HG02852 (cell line): ENCODE results near the gene IFITM2.
"Not testable (repeated sequence)": the region's sequence is repeated elsewhere in the genome, so short reads cannot be mapped to it uniquely, and the experiment has no call there.

ENCODE experiments used
- ATAC-seq: cut with Tn5 transposase; IDR thresholded peaks from one replicate; pipeline ENCODE4 v1.9.1; 2021; ENCODE audit warnings: mild to moderate bottlenecking, moderate library complexity; ENCODE audit not compliant: unreplicated experiment

Gene IFITM2

DNA sequence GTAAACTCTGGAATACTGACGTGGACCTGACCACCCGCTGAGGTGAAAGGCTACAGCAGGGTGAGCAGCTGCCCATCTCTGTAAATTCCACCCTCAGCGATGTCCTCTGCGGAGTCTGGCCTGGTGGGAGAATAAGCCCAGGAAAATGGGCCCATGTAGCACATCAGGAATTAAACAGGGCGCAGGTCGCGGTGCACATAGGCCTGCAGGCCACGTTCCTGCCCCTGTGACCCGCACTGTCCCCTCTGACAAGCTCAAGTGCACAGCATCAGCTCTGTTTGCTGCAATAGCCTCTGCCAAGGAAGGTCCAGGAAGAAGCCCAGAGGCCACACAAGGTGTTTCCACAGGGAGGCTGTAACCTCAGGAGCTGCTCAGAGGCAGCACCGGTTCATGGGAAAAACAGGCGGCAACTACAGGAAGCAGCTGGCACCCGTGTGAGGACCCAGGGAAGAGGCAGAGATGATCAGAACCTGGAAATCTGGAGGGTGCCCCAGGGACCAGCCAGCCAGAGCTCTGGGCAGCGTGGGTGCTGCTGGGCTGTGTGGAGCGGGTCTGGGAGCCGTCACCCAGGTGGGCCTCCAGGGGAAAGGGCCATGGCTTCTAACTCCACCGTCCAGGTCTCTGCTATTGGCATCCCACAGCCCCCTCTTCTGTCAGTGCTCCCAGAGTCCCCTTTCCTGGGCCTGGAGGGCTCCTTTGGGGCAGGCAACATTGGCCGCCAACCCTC, 808 bp upstream of the IFITM2 start:
- ATAC-seq, result no peak

DNA sequence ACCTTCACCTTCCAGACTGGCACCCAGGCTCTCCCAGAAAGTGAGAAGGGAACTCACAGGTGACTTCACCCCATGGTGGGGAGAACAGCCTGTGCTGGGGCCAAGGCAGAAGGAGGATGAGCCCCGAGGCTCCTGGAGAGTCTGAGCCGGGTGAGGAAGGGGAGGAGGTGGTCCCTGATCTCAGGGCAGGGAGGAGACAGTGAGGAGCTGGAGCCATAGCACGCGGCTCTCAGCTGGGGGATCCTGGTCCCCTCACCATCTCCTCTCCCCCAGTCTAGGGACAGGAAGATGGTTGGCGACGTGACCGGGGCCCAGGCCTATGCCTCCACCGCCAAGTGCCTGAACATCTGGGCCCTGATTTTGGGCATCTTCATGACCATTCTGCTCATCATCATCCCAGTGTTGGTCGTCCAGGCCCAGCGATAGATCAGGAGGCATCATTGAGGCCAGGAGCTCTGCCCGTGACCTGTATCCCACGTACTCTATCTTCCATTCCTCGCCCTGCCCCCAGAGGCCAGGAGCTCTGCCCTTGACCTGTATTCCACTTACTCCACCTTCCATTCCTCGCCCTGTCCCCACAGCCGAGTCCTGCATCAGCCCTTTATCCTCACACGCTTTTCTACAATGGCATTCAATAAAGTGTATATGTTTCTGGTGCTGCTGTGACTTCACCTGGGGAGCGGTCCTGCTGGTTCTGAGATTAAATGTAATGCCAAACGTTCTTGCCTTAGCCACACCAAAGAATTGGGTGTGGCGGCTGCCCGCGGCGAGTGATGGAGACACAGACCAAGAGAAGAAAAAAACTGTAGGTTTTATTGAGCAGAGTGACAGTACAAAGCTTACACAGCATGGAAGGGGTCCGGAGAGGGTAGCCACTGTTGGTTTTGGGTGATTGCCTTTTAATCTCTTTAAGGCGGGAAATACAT, 1.4 kb downstream of the IFITM2 start:
- not testable (repeated sequence) for ATAC-seq

DNA sequence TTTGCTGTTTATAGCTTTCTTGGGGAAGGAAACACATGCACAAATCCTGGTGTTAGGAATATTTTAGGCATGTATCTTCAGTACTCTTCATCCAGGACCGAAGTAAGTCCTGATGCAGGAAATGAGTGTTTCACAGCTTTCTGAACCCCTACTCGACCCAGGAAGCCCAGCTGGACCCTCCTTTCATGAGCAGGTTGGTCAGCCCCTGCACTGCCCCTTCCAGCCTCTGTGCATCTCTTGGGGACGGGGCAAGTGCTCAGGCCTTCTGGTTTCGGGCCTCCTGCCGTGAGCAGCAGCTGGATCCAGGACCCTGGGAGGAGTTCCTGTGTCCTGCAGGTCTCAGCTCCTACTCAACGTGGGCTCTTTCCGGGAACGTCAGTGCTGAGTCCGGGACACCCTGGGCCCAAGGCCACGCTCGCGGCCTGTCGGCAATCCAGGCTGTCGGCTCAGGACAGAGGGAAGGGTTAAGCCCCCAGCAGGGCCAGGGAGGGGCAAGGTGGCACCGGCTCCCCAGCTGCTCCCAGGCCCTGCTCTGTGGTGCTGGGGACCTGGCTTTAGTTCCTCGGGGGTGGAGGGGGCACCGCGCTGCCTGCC, 2.5 kb downstream of the IFITM2 start:
- ATAC-seq, result not testable (repeated sequence)

DNA sequence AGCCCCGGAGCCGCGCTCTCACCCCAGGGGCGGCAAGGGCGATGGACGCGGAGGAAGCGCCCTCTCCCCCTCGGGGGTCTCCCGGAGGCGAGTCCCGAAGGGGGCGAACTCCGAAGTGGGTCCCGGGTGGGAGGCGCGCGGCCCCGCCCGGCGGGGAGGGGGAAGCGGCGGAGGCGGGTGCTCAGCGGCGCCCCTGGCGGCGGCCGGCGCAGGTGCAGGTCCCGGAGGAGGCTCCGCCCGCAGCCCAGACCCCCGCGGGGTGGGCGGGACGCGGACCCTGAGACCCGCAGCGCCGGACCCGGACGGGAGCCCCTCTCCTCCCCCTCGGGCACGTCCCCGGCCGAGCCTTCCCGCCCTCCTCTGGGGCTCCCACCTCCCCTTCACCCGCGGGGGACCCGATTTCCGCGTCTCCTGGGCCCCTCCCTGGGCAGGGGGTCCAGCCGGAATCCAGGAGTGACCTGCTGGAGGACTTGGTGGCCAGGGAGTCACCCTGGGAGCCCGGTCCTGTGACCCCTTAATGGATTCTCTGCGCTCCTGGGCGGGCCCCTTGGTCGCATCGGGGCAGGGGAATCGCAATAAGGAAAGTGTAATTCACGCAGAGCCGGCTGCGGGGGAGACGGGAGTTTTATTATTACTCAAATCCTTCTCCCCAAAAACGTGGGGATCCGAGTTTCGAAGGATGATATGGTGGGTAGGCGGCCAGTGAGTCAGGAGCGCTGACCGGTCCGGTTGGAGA, 3.6 kb downstream of the IFITM2 start:
- ATAC-seq, result peak; percentile 38

DNA sequence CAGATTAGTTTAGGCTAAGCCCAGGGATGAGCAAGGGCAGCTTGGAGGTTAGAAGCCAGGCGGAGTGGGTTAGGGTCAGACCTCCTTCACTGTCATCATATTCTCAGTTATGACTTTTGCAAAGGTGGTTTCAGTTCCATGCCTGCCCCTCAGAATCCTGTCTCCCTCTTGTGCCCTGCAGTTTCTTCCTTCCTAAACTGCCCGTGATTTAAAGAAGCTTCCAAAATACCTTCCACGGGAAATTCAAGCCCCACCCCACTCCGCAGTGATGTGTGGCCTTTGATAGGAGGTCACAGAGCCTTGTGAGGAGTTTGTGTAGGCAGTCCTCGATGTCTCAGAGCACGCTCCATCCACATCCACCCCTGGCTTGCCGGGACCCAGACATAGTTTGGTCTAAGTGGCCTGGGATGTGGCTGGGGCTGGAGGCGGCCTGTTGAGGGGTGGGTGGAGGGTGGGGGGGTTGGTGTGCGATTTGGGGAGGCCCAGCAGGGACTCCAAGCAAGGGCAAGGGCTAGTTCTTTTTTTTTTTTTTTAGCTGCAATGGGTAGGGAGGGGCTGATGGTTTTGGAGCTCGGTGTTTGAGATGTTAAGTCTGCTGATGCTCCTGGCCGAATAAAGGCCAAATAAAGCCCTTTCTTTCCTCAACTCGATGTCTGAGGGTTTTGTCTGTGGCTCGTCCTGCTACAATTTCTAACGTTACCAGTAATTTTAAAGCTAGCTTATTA, 4.6 kb downstream of the IFITM2 start:
- ATAC-seq, result no peak

DNA sequence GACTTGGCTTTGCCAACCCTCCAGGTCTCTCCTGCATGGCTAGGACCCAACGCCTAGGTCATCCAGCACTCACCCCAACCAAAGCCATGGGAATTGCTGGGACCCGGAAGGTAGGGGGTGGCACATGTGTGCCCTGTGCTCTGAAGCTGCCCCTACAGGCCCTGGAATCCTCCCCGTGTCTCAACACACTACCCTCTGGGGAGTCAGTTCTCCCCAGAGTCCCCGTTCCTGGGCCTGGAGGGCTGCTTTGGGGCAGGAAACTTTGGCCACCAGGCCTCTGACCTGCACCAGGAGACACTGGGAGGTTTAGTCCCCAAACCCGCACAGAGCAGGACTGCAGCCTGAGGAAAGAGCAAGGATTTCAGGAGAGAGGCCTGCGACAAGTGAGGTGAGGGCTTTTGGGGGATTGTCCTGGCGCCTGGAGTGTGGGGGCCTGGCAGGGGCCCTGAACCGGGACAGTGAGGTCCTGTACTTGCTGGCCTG, 5.7 kb downstream of the IFITM2 start:
- ATAC-seq, result no peak

DNA sequence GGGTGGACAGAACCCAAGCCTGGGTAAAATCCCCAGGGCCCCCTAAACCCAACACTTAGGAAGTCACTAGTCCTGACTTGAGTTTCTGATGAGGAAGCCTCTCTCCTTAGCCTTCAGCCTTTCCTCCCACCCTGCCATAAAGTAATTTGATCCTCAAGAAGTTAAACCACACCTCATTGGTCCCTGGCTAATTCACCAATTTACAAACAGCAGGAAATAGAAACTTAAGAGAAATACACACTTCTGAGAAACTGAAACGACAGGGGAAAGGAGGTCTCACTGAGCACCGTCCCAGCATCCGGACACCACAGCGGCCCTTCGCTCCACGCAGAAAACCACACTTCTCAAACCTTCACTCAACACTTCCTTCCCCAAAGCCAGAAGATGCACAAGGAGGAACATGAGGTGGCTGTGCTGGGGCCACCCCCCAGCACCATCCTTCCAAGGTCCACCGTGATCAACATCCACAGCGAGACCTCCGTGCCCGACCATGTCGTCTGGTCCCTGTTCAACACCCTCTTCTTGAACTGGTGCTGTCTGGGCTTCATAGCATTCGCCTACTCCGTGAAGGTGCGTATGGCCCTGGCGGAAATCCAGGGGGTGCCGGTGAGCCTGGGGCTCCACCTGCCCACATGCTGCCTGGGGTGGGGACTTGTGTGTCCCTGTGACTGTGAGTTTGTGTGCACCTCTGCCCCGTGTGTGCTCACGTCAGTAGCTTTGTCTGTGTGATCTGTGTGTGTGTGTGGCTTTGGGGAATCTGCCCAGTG, 6.4 kb downstream of the IFITM2 start, which contains the start of gene IFITM1:
TSS of gene IFITM1 (plus strand) at position 254 of the 767 bp plus-strand sequence. CDS start at position 385, 131 bp downstream.
- ATAC-seq, result peak; percentile 35

DNA sequence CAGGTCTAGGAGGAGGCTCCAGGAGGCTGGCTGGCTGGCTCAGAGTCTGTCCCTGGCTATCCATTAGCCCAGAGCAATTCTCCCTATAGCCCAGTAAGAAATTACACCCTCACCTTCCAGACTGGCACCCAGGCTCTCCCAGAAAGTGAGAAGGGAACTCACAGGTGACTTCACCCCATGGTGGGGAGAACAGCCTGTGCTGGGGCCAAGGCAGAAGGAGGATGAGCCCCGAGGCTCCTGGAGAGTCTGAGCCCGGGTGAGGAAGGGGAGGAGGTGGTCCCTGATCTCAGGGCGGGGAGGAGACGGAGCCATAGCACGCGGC, 6.9 kb downstream of the IFITM2 start:
- ATAC-seq, result not testable (repeated sequence)

DNA sequence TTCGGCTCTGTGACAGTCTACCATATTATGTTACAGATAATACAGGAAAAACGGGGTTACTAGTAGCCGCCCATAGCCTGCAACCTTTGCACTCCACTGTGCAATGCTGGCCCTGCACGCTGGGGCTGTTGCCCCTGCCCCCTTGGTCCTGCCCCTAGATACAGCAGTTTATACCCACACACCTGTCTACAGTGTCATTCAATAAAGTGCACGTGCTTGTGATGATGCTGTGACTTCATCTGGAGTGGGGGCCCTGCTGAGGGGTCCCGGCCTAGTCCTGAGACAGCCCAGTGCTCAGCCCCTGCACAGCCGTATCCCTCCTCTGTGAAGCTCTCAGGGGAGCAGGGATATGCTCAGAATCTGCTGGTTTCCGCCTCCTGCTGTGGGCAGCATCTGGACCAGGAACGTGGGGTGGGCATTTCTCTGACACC, 7.5 kb downstream of the IFITM2 start:
- no peak for ATAC-seq

DNA sequence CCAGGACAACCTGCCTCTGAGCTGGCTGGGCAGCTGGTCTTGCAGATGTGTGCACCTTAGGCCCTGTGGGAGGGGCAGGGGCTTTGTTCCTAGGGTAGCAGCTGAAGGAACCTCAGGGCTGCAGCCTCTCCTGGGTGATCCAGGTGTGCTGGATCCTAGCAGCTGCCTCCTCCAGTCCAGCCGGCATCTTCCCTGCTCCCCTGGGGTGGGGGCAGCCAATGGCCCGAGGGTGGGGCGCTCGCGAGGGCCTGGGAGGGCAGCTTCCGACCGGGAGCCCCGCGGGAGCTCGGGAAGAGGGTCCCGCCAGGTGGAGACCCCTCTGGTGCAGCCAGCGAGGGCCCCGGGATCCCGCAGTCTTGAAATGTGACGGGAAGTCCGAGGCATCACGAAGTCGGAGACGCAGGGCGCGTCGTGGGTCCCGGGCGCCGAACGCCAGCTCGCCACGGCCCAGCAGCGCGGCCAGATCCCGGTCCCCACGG, 7.9 kb downstream of the IFITM2 start:
- no peak for ATAC-seq

DNA sequence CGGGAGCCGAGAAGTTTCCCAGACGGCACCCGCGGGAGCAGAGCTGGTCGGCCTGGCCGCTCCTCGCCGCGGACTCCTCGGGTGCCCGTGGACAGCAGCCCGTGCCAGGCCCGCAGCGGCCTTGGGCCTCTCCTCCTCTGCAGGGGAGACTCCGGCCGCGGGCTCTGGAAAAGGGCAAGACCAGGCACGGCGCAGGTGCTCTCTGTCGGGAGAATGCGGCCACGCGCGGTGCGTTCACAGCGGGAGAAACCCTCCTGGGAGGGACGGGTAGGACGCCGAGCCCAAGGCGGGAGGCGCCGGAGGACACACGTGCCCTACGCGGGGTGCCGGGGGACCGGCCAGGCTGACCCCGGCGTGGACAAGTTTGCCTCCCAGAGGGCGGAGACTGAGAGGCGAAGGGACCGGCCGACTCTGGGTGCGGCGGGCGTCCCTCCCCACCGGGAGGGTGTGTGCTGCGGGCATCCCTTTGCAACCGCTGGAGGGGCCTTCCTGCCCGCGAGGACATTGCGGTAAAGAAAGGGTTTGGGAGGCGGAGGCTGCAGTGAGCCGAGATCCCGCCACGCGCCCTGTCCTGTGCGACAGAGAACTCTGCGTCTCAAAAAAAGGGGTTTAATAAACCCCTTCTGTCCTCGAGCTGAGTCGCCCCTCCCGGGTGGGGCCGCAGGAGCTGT, 8.6 kb downstream of the IFITM2 start:
- no peak for ATAC-seq

DNA sequence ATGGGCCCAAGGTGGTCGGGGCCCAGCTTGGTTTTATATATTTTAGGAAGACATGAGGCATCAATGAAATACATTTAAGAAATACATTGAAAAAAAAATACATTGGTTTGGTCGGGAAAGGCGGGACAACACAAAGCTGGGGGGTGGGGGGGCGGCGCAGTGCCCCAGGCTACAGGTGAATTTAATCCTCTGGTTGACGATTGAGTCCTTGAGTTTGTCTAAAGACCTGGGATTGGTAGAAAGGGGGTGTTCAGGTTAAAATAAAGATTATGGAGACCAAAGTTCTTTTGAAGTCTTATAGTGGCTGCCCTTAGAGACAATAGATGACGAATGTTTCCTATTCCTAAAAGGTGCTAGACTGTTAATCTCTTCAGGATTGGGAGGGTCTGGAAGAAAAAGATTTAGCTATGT, 9.3 kb downstream of the IFITM2 start:
- ATAC-seq, result no peak

DNA sequence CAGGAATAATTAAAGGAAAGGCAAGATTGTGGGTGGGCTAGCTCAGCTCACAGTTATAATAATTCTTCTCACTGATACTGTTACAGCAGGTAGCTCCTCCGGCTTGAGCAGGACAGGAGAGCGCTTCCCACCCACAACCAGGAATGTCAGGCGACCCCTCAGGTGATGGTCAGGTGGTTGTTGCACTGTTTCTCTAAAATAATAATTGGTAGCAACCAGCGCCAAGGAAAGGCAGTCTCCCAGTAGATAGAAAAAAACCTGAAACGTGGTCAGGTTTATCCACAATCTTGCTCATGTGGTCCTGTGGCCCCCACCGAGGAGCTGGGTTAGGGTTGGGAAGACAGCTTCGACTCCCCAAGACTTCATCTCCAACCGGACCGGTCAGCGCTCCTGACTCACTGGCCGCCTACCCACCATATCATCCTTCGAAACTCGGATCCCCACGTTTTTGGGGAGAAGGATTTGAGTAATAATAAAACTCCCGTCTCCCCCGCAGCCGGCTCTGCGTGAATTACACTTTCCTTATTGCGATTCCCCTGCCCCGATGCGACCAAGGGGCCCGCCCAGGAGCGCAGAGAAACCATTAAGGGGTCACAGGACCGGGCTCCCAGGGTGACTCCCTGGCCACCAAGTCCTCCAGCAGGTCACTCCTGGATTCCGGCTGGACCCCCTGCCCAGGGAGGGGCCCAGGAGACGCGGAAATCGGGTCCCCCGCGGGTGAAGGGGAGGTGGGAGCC, 10.2 kb downstream of the IFITM2 start:
- ATAC-seq, result not testable (repeated sequence)

DNA sequence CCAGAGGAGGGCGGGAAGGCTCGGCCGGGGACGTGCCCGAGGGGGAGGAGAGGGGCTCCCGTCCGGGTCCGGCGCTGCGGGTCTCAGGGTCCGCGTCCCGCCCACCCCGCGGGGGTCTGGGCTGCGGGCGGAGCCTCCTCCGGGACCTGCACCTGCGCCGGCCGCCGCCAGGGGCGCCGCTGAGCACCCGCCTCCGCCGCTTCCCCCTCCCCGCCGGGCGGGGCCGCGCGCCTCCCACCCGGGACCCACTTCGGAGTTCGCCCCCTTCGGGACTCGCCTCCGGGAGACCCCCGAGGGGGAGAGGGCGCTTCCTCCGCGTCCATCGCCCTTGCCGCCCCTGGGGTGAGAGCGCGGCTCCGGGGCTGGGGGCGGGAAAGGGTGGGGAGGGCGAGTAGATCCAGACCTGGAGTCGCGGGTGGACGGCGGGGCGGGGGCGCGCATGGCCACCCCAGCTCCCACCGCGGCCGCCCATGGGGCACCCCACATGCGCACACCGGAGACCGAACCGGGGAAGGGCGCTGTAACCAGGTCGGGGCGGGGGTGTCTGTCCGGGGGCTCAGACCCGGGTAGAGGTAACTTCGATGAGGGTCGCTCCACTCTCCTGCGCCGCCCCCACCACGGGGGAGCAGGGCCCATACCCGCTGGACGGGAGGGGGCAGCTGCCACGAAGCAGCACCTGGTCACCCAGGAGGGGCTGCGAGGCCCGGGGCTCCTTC, 10.9 kb downstream of the IFITM2 start:
- ATAC-seq, result peak; percentile 36

DNA sequence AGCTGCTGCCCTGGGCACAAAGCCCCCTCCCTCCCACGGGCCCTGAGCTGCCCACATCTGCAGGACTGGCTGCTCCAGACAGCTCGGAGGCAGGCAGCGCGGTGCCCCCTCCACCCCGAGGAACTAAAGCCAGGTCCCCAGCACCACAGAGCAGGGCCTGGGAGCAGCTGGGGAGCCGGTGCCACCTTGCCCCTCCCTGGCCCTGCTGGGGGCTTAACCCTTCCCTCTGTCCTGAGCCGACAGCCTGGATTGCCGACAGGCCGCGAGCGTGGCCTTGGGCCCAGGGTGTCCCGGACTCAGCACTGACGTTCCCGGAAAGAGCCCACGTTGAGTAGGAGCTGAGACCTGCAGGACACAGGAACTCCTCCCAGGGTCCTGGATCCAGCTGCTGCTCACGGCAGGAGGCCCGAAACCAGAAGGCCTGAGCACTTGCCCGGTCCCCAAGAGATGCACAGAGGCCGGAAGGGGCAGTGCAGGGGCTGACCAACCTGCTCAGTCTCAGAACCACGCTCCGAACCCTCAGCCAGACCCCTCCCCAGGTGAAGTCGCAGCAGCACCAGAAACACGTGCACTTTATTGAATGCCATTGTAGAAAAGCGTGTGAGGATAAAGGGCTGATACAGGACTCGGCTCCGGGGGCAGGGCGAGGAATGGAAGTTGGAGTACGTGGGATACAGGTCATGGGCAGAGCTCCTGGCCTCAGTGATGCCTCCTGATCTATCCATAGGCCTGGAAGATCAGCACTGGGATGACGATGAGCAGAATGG, 11.7 kb downstream of the IFITM2 start:
- not testable (repeated sequence) for ATAC-seq

DNA sequence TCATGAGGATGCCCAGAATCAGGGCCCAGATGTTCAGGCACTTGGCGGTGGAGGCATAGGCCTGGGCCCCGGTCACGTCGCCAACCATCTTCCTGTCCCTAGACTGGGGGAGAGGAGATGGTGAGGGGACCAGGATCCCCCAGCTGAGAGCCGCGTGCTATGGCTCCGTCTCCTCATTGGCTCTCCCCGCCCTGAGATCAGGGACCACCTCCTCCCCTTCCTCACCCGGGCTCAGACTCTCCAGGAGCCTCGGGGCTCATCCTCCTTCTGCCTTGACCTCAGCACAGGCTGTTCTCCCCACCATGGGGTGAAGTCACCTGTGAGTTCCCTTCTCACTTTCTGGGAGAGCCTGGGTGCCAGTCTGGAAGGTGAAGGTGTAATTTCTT, 12.3 kb downstream of the IFITM2 start:
- not testable (repeated sequence) for ATAC-seq

DNA sequence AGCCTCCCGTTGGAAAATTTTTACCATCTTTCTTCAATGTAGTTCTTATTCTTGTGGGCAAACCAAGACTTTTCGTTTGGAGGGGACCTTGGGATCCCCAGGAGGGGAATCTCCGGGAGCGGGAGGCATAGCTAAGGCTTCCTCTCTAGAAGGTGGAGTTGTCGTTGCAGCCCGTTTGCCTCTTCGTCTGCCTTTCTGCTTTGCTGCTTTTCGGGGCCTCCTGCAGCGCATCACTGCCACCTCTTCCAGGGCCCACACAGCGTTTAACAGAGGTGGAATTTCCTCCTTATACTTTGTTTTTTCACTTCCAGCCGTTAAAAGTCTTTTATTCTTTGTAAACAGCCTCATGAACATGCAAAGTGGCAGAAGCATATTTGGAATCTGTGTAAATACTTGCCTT, 16.5 kb downstream of the IFITM2 start:
- ATAC-seq, result no peak
